GM21825 (cell line): ENCODE measurements around the gene PARP1.

Experiments
- ATAC-seq: cut with Tn5 transposase; IDR thresholded peaks from one replicate; pipeline ENCODE4 v1.9.1; 2021; ENCODE audit warnings: mild to moderate bottlenecking, moderate library complexity; ENCODE audit not compliant: unreplicated experiment

The PARP1 gene

DNA sequence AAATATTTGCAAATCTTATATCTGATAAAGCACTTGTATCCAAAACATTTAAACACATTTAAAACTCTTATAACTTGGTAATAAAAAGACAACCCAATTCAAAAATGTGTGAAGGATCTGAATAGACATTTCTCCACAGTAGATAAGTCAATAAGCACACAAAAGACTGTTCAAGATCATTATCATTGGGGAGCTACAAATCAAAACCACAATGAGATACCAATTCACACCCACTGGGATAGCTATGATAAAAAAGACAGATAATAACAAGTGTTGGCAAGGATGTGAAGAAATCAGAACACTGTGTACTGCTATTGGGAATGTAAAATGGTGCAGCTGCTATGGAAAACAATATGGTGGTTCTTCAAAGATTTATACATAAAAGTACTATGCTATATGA lies 93.8 kb downstream of the PARP1 start:
- no peak for ATAC-seq

DNA sequence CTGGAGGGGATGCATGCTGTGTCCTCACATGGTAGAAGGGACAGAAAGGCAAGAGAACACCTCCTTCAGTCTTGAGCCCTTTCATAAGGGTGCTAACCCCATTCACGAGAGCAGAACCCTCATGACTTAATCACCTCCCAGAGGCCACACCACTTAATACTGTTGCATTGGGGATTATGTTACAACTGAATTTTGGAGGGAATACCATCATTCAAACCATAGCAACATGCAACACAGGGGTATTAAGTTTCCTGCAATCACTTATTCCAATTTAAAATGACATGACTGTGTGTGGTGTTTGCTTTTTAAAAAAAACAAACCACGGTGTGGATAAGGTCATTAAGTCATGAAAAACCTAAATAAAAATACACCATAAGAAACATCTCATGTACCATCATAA lies 95.8 kb downstream of the PARP1 start:
- no peak for ATAC-seq

DNA sequence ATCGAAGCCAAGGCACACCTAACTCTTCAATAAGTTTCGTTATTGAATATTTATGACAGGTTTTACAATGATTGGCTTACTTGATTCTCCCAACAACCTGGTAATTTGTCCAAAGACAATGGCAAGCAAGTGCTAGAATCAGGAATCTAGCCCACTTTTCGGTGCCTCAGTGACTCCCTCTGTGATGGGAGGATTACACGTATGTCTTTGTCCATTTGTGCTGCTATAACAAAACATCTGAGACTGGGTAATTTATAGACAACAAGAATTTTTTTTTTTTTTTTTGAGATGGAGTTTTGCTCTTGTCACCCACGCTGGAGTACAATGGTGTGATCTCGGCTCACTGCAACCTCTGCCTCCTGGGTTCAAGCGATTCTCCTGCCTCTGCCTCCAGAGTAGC lies 96.5 kb downstream of the PARP1 start:
- no peak for ATAC-seq
